A673 (cell line): ENCODE results near the gene NUDCD2. TPM values are rescaled to one million over a fixed set of nuclear protein-coding genes. Genes with fewer than 3 reads are reported as not detected.

Source experiments
- BruUV-seq: library from RNA; stranded (reverse); fragments of 400-500 nt; replicated peaks from 2 replicates; lab custom pipeline; 2021; lab: Mats Ljungman, UMichigan
- CTCF ChIA-PET: fragments of 300-600 bp; sonication (Branson Sonifier 250); formaldehyde crosslinking; loops from one replicate; lab custom pipeline; 2022; ENCODE audit warnings: antibody characterized with exemption; lab: Charles Lee
- POLR2A ChIA-PET: fragments of 300-600 bp; sonication (Branson Sonifier 250); formaldehyde crosslinking; loops from one replicate; lab custom pipeline; 2022; ENCODE audit warnings: antibody characterized with exemption; ENCODE audit not compliant: low non-redundant PET; lab: Charles Lee
- DNase-seq: peaks from one replicate; pipeline ENCODE4 v3.0.0-alpha.2; 2015; ENCODE audit warnings: low spot score
- H3K27ac ChIP-seq: fragments of 200-600 bp; sonication (generic); 2 replicates; pipeline ENCODE4 v1.5.1; 2016; ENCODE audit warnings: mixed run types, low read depth, mild to moderate bottlenecking, mixed read lengths, antibody characterized with exemption, low read length; ENCODE audit not compliant: poor library complexity, severe bottlenecking
- H3K27me3 ChIP-seq: fragments of 200-600 bp; sonication (generic); replicated peaks from 2 replicates; pipeline ENCODE4 v1.6.1; 2017; ENCODE audit warnings: mixed run types, low read depth, mild to moderate bottlenecking, mixed read lengths, antibody characterized with exemption, low read length; ENCODE audit not compliant: insufficient read depth, poor library complexity
- H3K36me3 ChIP-seq: fragments of 200-600 bp; sonication (generic); 2 replicates; pipeline ENCODE4 v1.6.1; 2016; ENCODE audit warnings: mixed run types, mild to moderate bottlenecking, mixed read lengths, antibody characterized with exemption, low read length; ENCODE audit not compliant: insufficient read depth, poor library complexity, severe bottlenecking
- H3K4me1 ChIP-seq: fragments of 200-600 bp; sonication (generic); 2 replicates; pipeline ENCODE4 v1.6.1; 2017; ENCODE audit warnings: mixed run types, mild to moderate bottlenecking, mixed read lengths, antibody characterized with exemption, low read length; ENCODE audit not compliant: insufficient read depth, poor library complexity, severe bottlenecking
- H3K4me3 ChIP-seq: fragments of 200-600 bp; sonication (generic); 2 replicates; pipeline ENCODE4 v1.5.1; 2016; ENCODE audit warnings: low read depth, mixed run types, mild to moderate bottlenecking, mixed read lengths, low read length; ENCODE audit not compliant: poor library complexity, severe bottlenecking
- H3K9me3 ChIP-seq: fragments of 200-600 bp; sonication (generic); 2 replicates; pipeline ENCODE4 v1.6.1; 2016; ENCODE audit warnings: mixed run types, low read depth, mild to moderate bottlenecking, mixed read lengths, antibody characterized with exemption, low read length; ENCODE audit not compliant: poor library complexity, severe bottlenecking
- EZH2 ChIP-seq: fragments of 200-600 bp; sonication (generic); IDR thresholded peaks from 2 replicates; pipeline ENCODE4 v1.6.1; 2017; ENCODE audit warnings: borderline replicate concordance, low read depth, mild to moderate bottlenecking, mixed read lengths, antibody characterized with exemption, low read length; ENCODE audit not compliant: poor library complexity, severe bottlenecking
- intact Hi-C: fragments of 100-400 bp; cut with micrococcal nuclease; formaldehyde crosslinking; loops from one replicate; pipeline ENCODE4 v1.10.0; 2022; ENCODE audit not compliant: unreplicated experiment
- total RNA-seq: library from RNA; stranded (reverse); gene quantifications from 2 replicates; pipeline ENCODE4 v1.2.3, GENCODE V29; 2021
- TF ChIP-seq, protein P1 (sequence below): fragments of 300-800, 200-600 bp; sonication (generic); conservative IDR thresholded peaks from 2 replicates; pipeline ENCODE4 v1.5.1; 2017; ENCODE audit warnings: low read depth, mild to moderate bottlenecking, antibody characterized with exemption, low read length, moderate library complexity, mixed read lengths

Gene NUDCD2
- total RNA-seq, 1 experiment from 2014 or later, result 67.2 TPM

DNA sequence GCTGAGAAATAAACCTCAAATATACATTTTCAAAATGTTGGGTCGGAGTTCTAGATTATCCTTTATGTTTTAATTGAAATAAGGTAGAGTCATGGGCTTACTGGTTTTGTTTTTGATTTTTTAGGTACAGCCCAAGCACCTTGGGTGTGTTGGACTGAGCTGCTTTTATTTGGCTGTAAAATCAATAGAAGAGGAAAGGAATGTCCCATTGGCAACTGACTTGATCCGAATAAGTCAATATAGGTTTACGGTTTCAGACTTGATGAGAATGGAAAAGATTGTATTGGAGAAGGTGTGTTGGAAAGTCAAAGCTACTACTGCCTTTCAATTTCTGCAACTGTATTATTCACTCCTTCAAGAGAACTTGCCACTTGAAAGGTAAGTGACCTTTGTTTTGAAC lies 18.9 kb downstream of the NUDCD2 start:
- POLR2A ChIA-PET, result no interaction called here
- TF ChIP-seq EZH2, result no peak
- TF ChIP-seq, protein P1, sequence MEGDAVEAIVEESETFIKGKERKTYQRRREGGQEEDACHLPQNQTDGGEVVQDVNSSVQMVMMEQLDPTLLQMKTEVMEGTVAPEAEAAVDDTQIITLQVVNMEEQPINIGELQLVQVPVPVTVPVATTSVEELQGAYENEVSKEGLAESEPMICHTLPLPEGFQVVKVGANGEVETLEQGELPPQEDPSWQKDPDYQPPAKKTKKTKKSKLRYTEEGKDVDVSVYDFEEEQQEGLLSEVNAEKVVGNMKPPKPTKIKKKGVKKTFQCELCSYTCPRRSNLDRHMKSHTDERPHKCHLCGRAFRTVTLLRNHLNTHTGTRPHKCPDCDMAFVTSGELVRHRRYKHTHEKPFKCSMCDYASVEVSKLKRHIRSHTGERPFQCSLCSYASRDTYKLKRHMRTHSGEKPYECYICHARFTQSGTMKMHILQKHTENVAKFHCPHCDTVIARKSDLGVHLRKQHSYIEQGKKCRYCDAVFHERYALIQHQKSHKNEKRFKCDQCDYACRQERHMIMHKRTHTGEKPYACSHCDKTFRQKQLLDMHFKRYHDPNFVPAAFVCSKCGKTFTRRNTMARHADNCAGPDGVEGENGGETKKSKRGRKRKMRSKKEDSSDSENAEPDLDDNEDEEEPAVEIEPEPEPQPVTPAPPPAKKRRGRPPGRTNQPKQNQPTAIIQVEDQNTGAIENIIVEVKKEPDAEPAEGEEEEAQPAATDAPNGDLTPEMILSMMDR, result no peak
- H3K4me3 ChIP-seq, result no peak overlapping the region
- H3K27me3 ChIP-seq, result no peaks in the 10 kb centered on the region
- no peaks in the 10 kb centered on the region for H3K9me3 ChIP-seq
- intact Hi-C loops, result no loop called here
- H3K36me3 ChIP-seq, result peaks cover 68% of the 10 kb centered on the region
- no peak for DNase-seq
- CTCF ChIA-PET, result no interaction called here
- H3K4me1 ChIP-seq, result peaks cover 22% of the 10 kb centered on the region
- BruUV-seq, result no TSS peak
- H3K27ac ChIP-seq, result no peak overlapping the region

DNA sequence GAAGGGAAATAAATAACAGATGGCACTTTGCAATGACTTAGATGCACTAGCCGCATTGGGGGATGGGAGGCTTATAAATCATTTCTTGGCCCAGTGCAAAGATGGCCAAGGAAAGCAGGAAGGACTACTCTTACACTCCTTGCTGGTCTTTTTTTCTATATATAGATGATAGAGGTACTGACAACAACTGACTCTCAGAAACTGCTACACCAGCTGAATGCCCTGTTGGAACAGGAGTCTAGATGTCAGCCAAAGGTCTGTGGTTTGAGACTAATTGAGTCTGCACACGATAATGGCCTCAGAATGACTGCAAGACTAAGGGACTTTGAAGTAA lies 20.8 kb downstream of the NUDCD2 start:
- POLR2A ChIA-PET, result no interaction called here
- H3K27ac ChIP-seq, result no peak overlapping the region

DNA sequence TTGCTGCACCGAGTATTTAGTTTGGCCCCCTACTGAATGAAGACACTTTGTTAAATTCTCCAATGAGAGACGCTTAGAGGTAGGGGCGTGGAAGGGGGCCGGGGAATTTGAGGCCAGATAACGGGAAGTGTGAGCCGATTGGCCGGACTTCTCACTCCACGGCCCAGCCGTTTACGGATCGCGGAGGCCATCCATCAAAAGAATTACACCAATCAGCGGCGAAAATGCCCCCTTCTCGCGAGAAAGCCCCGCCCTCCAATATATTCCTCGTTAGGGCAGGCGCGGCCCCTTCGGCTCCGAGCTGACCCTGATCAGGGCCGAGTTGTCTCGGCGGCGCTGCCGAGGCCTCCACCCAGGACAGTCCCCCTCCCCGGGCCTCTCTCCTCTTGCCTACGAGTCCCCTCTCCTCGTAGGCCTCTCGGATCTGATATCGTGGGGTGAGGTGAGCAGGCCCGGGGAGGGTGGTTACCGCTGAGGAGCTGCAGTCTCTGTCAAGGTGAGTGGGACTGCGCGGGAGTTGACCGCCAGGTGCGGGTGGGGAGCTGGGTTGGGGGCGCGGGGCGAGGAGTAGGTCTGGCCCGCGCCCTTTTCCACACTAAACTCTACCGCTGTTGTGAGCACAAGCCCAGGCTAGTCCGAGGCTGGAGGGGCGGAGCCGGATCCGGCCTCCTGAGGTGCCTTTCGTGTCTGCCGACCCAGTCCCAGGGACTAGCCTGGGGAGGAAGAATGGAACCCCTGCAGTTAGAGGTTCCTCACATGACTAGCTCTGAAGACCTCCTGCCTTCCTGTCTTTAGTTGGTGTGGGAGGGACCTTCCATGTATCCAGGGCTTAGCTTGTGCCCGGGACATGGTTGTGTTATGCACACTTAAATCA lies 22.4 kb downstream of the NUDCD2 start, which contains the start of gene CCNG1:
TSS of gene CCNG1 (plus strand) at position 287 of the 874 bp plus-strand sequence. CDS start 1,662 bp downstream, outside the sequence.
- peaks cover 35% of the 10 kb centered on the region for H3K36me3 ChIP-seq
- no TSS peak for BruUV-seq
- CTCF ChIA-PET, result no interaction called here

More for the DNA sequence above, 20.8 kb downstream of the NUDCD2 start:
- Histone ChIP-seq H3K36me3 (peaks cover 49% of the 10 kb centered on the region), H3K4me1 (peaks cover 22% of the 10 kb centered on the region), H3K27me3 (no peaks in the 10 kb centered on the region), H3K4me3 (peak overlapping the region; percentile 91), H3K9me3 (no peaks in the 10 kb centered on the region)
- no TSS peak for BruUV-seq
- intact Hi-C loops, result no loop called here
- peak; percentile 9 for DNase-seq
- TF ChIP-seq, protein P1, result no peak
- no peak for TF ChIP-seq EZH2
- CTCF ChIA-PET, result no interaction called here

More for the DNA sequence above, 22.4 kb downstream of the NUDCD2 start, which contains the start of gene CCNG1:
- TF ChIP-seq, protein P1, result no peak
- no peak for TF ChIP-seq EZH2
- Histone ChIP-seq H3K4me1 (peaks cover 22% of the 10 kb centered on the region), H3K27ac (peak within 1 kb of the TSS; percentile 94), H3K4me3 (peak within 1 kb of the TSS; percentile 91), H3K9me3 (no peaks in the 10 kb centered on the region), H3K27me3 (no peaks in the 10 kb centered on the region)
- POLR2A ChIA-PET, result interaction anchor here (1.2 kb wide), 1 partner anchor 23 kb away, joined by 7 read pairs; the partner anchor contains the start of genes HMMR and NUDCD2
- peak; percentile 96 for DNase-seq
- intact Hi-C loops, result no loop called here
